Measurements from ENCODE around the gene SORD.
"Not testable (repeated sequence)": the region's sequence is repeated elsewhere in the genome, so short reads cannot be mapped to it uniquely, and the experiment has no call there.

SORD gene

DNA sequence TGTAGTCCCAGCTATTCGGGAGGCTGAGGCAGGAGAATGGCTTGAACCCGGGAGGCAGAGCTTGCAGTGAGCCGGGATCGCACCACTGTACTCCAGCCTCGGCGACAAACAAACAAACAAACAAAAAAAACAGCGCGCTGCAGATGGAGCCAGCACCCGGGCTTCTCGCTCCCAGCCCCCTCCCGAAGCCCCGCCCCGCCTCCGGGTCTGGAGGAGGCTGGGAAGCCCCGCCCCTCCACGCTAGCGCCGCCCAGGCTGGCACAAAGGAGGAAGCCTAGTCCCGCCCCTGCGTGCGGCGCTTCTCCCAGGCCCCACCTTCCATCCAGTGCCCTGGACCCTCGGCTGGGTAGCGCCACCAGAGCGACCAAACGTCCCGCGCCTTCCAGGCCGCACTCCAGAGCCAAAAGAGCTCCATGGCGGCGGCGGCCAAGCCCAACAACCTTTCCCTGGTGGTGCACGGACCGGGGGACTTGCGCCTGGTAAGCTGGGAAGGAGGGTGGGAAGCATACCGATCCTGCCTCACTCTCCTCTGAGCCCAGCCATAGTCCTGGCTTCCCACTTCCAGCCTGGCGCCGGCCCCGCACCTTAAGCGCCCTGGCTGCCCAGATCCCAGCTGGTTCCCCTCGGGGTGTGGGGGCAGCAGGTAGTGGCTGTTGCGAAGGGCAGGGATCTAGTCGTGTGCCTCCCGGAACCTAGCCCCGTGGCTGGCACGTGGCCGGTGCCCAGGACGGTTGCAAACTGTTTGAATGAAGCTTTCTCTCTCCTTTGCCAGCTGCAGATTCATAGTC is at the start of gene SORD:
SORD (plus strand) TSS at position 325 of the 788 bp plus-strand sequence; CDS start at position 414, 89 bp downstream.
- DNase-seq, result peak; percentile 55 to 86 (median 76)

DNA sequence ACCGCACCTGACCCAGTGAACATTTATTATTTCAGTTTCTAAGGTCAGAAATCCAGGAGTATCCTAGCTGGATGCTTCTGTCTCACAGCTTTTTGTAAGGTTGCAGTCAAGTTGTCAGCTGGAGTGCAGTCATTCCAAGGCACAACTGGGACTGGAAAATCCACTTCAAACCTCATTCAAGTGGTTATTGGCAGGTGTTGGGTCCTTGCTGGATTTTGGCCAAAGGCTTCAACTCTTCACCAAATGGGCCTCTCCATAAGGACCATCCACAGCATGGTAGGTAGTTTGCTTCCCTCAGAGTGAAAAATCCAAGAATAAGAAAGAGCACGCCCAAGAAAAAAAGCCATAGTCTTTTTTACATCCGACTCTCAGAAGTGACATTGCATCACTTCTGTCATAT is 46.8 kb upstream of the SORD start:
- not testable (repeated sequence) for DNase-seq

DNA sequence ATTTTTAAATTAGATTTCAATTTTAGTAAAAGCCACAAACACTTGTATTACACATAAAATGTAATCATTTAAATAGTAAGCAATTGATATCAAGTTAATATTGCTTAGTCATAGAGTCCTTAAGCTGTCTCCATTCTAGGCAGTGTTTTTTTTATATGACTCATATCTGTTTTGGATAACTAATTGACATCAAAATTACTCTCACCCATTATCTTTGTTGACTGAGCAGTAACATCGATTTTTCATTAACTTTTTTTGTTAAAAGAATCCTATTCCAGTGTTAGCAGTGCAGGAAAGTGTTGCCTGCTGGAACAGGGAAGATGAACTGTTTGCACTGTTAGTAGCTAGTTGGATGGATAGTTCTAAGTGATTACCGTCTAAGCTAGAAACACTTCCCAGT is 45.2 kb upstream of the SORD start:
- not testable (repeated sequence) for DNase-seq

- DNase-seq, result not testable (repeated sequence)
These were observed 43.2 kb upstream of the SORD start for GRCh38 chr15:44979617-44980339.

DNA sequence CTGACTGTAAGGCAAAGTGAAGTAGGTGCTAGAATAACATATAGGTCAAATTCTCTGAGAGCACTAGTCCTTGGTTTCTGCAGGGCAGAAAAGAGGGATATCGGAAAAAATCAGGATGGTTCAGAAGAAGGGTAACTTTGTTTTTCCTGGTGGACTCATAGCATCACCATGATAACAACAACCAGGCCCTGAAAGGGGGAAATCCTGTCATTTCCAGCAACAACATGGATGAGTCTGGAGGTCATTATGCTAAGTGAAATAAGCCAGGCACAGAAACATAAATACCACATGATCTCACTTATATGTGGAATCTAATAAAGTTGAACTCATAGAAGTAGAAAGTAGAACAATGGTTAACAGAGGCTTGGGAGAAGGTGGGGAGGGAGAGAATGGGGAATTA is 38.9 kb upstream of the SORD start:
- DNase-seq, result not testable (repeated sequence)

GRCh38 chr15:44986346-44987055 is 36.5 kb upstream of the SORD start:
- DNase-seq, result not testable (repeated sequence)

GRCh38 chr15:44987711-44988110 is 35.3 kb upstream of the SORD start:
- not testable (repeated sequence) for DNase-seq

GRCh38 chr15:44988184-44988869 is 34.7 kb upstream of the SORD start:
- not testable (repeated sequence) for DNase-seq

GRCh38 chr15:44988870-44989219 is 34.1 kb upstream of the SORD start:
- not testable (repeated sequence) for DNase-seq

DNA sequence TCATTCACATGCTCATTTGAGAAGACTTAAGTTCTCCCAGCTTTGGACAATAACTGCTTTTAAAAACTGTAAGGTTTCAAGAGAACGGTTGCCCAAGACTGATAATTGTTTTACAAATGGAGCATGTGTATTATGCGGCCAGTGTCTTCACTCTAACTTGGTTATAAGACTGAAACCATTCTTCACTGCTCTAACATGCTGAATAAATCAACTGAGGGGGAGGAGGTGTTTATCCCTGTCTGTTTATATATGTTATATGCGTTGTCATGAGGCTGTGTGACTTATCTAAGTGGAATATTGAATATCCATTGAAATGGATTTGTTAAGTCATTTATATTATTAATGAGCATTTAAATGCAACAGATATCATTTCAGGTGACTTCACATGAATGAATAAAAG is 25.4 kb upstream of the SORD start:
- not testable (repeated sequence) for DNase-seq

DNA sequence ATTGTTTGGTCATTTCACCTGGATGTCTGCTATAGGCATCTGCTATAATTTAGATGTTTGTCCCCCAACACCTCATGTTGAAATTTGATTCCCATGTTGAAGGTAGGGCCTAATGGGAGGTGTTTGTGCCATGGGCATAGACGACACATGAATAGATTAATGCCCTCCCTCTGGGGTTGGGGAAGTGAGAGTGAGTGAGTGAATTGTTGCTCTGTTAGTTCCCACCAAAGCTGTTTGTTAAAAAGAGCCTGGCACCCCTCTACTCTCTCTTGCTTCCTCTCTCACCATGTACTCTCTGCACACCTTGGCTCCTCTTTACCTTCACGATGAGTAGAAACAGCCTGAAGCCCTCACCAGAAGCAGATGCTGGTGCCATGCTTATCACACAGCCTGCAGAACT is 23.9 kb upstream of the SORD start:
- no peak for DNase-seq

- not testable (repeated sequence) for DNase-seq
These were observed 21.8 kb upstream of the SORD start for GRCh38 chr15:45001180-45001579.

DNA sequence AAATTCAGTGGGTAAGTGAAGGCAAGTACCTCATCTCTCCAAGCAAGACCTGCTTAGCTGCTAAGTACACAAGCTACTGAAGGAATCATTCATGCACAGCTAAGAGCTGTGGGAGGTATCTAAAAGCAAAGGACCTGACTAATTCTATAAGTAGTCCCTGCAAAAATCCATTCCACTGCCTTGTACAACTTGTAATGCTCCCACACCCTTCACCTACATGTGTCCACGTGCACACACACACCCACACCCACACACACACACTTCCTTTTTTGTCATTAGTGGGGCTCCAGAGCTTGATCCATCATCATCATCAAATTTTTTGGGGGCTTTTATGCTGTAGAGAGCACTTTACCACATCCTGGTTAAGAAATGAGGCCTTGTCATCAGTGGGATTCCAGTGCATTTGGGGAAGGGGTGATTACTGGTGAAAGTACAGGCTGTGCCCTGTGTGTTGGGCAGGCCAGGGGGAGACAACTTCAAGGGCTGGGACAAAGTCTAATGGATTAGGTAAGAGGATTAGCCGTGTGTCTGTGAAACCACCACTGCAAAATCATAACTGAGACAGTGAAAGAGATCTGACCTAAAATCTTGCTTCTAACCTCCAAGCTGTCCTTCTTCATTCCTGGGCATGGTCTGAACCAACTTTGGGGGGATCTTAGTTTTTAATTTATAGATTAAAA is 19.1 kb upstream of the SORD start:
- not testable (repeated sequence) for DNase-seq

- DNase-seq, result not testable (repeated sequence)
These were observed 18.3 kb upstream of the SORD start for GRCh38 chr15:45004590-45005175.

GRCh38 chr15:45009046-45009445 is 13.9 kb upstream of the SORD start:
- no peak for DNase-seq

DNA sequence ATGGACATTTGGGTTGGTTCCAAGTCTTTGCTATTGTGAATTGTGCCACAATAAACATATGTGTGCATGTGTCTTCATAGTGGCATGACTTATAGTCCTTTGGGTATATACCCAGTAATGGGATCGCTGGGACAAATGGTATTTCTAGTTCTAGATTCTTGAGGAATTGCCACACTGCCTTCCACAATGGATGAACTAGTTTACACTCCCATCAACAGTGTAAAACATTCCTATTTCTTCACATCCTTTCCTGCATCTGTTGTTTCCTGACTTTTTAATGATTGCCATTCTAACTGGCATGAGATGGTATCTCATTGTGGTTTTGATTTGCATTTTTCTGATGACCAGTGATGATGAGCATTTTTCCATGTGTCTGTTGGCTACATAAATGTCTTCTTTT is 7.9 kb upstream of the SORD start:
- not testable (repeated sequence) for DNase-seq

DNA sequence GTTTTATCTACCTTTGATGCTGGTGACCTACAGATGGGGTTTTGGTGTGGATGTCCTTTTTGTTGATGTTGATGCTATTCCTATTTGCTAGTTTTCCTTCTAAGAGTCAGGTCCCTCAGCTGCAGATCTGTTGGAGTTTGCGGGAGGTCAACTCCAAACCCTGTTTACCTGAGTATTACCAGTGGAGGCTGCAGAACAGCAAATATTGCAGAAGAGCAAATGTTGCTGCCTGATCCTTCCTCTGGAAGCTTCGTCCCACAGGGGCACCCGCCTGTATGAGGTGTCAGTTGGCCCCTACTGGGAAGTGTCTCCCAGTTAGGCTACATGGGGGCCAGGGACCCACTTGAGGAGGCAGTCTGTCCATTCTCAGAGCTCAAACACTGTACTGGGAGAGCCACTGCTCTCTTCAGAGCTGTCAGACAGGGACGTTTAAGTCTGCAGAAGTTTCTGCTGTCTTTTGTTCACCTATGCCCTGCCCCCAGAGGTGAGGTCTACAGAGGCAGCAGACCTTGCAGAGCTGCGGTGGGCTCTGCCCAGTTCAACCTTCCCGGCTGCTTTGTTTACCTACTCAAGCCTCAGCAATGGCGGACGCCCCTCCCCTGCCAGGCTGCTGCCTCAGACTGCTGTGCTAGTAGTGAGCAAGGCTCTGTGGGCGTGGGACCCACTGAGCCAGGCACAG is 2.6 kb upstream of the SORD start:
- DNase-seq, result not testable (repeated sequence)

DNA sequence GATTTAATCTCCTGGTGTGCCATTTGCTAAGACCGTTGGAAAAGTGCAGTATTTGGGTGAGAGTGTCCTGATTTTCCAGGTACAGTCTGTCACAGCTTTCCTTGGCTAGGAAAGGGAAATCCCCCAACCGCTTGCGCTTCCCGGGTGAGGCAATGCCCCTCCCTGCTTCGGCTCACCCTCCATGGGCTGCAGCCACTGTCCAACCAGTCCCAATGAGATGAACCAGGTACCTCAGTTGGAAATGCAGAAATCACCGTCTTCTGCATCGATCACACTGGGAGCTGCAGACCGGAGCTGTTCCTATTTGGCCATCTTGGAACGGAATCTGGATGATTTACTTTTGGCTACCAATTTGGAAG is 2.1 kb upstream of the SORD start:
- not testable (repeated sequence) for DNase-seq

DNA sequence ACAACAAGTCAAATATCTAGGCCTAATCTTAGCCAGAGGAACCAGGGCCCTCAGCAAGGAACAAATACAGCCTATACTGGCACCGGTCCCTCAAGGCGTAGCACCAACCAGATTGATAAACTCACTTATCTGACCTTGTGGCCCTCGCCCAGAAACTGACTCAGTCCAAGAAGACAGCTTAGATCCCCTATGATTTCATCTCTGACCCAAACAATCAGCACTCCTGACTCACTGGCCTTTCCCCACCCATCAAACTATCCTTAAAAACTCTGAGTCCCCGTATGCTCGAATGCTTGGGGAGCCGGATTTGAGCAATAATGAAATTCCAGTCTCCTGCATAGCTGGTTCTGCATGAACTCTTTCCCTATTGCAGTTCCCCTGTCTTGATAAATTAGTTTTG is 1.6 kb upstream of the SORD start:
- no peak for DNase-seq

GRCh38 chr15:45023659-45024225 is 747 bp downstream of the SORD start:
- no peak for DNase-seq

GRCh38 chr15:45024649-45025048 is 1.7 kb downstream of the SORD start:
- DNase-seq, result not testable (repeated sequence)

Measured in activated naive CD4-positive, alpha-beta T cell (primary cell).